ENCODE data around the gene SPATS2.
"Not testable (repeated sequence)": the region's sequence is repeated elsewhere in the genome, so short reads cannot be mapped to it uniquely, and the experiment has no call there.

SPATS2 gene

DNA sequence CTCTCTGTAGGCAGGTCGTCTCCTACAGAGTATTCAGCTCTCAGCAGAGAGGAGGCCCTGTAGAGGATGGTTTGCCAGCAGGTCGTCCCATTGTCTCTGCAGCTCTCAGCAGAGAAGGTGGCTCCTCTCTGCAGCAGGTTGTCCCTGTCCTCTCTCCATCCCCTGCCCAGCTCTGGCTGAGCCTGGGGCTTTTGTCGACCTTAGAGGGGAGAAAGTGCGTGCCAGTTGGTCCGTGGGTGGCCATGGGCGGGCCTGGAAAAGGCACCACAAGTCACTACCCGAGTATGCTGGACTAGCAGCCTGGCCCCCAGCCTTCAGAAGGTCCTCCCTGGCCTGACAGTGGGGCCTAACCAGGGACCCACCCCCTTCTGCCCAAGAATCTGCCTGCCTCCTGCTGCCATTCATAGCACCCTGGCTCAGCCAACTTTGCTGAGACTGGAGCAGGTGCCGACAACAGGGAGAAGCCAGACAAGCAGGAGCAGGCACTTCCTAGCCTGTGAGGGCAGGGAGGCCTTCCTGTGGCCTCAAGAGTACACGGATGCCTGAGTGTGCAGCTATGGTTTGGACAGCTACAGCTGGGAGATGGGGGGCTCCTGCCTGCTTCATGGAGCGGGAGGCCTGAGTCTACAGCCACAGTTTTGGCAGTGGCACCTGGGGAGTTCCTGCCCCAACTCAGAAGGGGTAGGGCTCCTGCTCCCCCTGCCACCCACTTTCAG is 111.8 kb downstream of the SPATS2 start:
- no peak for DNase-seq

DNA sequence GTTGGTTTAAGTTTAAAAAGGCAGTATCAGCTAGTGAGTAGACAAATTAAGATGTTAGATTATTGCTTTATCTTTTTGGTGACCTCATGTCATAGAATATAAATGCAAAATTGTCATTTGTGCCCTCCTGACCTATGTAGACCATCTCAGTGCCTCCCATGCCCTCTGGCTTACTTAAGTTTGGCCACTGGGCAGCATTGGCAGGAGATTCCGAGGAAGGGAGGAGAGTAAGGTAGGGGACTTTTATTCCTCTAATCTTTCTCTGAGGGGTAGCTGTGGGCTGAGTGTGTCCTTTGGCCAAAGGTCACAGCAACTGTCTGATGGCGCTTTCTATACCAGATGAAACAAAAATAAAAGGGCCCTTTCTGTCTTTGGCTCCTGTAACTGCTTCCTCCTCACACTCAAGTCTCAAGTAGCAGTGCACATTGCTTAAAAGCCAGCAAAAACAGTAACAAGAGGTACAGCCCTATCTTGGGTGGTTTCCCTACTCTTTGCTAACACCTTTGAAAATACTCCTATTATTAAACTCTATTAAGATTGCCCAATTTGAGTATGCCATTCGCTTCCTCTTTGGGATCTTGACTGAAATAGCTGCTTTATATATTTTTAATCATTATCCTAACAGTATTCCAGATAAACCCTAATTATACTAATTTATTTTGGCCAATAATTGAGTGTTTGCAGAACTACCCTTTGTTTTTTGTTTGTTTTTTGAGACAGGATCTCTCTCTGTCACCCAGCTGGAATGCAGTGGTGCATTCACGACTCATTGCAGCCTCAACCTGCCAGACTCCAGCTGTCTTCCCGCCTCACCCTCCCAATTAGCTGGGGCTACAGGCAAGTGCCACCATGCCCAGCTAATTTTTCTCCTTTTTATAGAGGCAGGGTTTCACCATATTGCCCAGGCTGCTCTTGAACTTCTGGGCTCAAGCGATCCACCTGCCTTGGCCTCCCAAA is 115.1 kb downstream of the SPATS2 start:
- no peak for DNase-seq

DNA sequence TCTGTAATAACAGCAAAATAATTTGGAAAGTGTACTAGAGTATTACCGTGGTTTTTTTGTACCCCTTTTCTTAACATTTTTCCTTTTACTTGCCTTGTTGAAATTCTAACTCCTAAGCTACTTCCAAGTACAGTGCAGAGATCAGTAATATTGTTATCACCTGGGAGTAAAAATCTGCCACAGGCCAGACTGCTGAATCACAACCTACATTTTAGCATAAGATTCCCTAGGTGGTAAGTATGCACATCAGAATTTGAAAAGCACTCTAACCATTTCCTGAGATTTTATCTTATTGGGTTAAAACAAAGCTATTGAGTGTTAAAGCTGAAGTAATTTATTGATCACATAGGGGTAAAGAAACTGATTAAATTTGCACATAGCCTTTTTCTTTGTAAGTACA is 116.4 kb downstream of the SPATS2 start:
- no peak for DNase-seq

DNA sequence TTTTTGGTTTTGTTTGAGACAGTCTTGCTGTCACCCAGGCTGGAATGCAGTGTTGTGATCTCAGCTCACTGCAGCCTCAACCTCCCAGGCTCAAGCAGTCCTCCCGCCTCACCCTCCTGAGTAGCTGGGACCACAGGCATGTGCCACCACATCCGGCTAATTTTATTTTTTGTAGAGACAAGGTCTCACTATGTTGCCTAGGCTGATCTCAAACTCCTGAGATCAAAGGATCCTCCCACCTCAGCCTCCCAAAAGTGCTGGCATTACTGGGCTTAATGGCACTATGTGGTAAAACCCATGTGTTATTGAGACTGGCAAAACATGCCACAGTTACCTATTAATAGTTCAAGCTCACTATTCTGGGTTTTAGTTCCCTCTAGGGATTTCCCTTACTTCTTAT is 120.3 kb downstream of the SPATS2 start:
- no peak for DNase-seq

DNA sequence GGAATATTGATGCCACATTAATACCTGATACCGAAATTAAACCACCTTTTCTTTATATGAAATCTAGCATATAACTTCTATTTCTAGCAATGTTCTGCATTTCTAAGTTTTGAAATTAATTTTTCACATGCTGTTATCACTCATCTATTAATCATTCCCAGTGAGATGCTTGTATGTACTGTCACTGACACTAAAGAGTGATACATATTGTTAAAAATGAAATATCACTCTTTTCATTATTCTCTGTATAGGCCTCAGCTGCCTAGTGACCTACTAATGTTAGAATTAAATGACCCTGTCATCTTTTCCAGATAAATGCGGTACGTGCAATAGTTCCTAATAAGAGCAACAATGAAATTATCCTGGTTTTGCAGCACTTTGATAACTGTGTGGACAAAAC is 121.9 kb downstream of the SPATS2 start:
- DNase-seq, result no peak

DNA sequence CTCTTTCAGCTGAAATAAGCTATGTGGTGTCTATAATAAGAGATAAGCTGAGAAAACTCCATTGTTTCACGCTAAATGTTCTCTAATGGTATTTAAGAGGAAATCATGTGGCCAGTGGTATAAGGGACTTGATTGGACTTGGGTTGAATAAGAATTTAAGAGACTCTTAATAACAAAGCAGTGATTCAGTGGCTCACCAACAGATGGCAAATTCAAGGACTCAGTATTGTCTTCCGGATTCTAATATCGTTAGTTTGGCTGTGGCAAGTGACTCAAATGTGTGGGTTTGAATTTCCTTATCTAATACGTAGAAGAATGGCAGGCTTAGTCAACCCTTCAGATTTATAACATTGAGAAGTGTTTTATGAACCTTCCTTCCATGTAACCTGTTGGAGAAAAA is 122.5 kb downstream of the SPATS2 start:
- no peak for DNase-seq

DNA sequence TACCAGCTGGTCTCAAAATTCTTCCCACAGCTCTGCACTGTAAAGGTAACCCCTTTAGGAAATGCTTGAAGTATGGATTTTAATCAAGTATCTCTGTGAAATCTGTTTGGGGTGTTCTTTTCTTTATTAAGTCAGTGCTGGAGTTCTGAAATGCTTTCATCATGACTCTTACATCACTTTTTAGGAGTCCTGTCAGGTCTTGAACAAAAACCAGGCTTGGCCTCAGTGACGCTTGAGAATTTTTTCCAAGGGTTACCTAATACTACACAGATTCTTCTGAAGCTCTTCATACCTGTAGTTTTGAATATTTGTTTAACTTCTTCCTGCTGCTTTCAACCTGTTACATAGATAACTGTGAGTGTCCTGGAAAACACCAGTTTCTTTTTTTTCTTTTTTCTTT is 124.6 kb downstream of the SPATS2 start:
- no peak for DNase-seq

DNA sequence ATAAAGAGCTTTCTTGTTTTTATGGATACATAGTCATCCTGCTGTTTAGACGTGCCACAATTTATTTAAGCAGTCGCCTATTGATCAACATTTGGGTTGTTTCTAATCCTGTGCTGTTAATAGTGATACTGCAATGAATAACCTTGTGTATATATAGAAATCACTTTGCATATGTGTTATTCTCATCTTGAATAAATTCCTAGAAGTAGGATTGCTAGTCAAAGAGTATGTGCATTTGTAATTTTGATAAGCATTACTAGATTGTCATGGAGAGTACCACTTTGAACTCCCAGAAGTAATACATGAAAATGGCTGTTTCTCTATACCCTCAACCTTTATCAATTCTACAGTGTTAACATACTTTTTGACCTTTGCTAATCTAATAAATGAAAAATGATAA is 126.6 kb downstream of the SPATS2 start:
- DNase-seq, result no peak

DNA sequence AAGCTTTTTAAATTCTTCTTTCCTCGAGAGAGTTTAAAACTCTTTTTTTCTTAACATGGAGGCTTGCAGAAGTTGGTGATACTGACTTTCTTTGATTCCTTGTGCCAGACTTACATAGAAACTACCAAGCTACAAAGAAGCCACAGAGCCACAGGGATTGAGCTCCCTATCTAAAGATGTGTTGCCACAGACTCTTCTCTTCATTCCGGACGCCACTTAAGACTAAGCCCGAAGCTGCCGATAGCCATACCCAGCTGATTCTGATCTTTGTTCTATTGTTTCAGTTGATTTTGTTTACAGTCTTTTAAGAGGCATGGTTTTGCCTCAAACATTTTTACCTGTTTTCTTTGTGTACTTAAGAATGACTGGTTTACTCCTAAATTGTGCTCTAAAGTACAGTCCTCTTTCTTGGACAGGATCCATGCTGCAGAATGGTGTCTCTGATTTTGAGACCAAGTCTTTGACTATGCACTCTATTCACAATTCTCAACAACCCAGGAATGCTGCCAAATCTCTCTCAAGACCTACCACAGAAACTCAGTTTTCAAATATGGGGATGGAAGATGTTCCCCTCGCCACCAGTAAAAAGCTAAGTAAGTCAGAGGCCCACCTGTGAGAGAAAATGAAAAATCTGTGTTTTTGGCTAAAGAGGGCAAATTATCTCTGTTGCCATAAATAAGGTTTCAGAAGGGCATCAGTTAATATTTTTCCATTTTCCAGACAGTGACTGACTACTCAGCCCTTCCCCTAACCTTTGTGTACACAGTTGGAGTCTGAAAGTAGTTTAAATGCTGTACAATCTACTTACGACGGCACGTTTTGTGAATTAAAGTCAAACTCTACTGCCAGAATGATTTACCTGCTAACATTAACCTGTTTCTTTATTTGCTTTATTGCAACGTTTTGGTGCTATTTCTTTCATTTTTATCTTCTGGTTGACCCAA is 129.4 kb downstream of the SPATS2 start:
- no peak for DNase-seq

DNA sequence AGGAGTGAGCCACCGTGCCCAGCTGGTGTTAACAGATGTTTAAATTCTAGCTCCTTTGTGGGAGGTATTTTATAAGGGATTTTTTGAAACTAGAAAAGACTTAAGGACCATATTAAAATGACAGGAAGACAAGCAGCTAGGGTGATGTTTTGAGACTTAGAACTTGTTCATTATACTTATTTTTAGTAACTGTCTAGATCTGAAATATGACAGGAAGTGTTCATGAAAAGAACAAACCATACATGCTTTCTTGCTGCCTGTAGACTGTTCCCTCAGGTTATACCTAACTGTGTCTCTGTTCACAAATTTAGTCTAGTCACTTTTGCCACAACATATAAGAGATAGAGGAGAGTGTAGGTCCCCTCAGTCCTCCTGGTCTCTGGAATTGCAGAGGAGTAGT is 134.6 kb downstream of the SPATS2 start:
- no peak for DNase-seq

DNA sequence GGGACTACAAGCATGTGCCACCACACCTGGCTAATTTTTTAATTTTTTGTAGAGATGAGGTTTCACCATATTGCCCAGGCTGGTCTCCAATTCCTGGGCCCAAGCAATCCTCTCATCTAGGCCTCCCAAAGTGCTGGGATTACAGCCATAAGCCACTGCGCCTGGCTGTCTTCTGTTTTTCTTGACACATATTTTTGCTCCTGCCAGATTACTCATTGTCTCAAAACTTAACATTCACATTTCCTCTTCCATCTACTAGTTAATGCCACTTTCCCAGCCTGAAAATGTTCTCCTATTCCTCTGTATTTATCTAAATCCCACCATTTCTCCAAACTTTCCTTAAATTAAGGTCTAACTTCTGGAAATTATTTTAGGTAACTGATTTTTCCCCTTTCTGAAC is 135.3 kb downstream of the SPATS2 start:
- no peak for DNase-seq

DNA sequence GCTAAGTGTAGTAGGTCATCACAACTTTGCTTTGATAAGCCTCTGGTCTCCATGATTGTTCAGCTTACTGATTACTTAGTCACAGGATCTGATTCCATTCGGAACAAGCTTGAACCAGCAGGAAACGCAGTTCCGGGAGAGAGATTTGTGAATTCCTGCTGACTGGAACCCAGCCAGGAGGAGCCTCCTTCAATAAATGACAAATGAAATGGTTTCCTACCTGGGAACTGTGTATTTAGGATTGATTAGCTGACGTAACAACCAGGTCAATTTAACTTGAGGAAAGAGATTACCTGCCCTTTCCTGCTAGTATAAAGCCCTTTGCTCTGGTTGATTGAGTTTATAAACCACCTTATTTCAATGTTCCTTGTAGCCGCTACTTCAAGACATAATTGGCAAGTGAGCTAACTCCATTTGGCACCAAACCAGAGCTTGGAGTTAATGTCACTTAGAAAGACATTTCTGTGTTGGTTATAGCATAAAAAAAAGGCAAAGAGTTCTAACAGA is 136.5 kb downstream of the SPATS2 start:
- DNase-seq, result no peak

DNA sequence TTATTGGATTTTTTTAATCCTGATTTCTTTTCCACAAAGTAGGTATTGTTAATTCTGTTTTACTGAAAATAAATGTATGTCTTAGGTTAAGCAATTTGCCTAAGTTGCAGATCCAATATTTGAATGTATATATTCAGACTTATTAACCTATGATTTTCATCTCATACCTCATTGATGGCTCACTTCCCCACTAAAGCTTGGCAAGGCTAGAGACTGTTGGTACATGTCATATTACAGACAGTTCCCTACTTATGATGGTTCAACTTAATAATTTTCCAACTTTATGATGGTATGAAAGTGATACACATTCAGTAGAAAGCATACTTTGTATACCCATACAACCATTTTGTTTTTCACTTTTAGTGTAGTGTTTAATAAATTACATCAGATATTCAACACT is 138.4 kb downstream of the SPATS2 start:
- no peak for DNase-seq

DNA sequence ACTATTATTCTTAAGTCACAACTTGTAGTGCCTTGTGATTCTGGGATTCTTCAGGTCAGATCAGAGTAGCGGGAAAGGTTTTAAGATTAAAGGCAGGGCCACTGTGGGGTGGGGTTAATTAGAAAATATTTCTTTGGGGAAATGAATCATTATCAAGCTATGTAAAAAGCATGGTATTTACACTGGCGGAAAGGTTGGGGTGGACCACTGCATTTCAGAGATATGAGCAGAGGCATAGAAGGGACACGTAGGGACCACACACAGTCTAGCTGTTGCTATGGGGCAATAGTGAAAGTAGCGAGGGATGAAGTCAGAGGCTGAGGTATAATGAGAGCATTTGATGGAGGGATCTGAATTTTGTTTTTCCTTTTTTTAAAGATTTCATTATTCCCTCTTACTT is 139.9 kb downstream of the SPATS2 start:
- DNase-seq, result no peak

DNA sequence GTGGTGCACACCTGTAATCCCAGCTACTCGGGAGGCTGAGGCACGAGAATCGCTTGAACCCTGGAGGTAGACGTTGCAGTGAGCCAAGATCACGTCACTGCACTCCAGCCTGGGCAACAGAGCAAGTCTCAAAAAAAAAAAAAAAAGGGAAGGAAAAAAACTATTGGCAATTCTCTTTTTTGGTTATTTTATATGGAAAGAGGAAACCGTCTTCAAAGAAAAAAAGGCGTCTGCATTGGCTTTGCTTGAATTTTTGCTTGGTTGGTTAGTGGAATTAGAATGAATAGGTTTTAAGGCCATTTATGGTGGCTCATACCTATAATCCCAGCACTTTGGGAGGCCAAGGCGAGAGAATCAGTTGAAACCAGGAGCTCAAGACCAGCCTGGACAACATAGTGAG is 142.4 kb downstream of the SPATS2 start:
- not testable (repeated sequence) for DNase-seq

DNA sequence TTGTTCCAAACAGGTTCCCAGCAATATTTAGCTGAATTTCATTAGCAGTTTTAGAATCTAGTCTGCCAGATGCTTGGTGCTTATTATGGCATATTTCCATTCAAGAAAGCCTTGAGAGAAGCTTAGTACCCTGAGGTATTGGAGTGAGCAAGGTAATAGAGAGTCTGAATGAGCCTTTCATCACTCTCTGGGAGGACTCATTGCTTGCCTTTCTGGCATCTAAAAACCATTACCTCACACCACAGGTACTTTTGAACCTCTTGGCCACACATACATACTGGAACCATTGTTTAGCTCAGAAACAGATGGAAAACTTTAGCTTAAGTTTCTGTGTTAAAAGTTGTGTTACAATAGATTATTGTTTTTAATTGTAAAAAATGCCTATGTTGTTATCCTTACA is 144.1 kb downstream of the SPATS2 start:
- no peak for DNase-seq

DNA sequence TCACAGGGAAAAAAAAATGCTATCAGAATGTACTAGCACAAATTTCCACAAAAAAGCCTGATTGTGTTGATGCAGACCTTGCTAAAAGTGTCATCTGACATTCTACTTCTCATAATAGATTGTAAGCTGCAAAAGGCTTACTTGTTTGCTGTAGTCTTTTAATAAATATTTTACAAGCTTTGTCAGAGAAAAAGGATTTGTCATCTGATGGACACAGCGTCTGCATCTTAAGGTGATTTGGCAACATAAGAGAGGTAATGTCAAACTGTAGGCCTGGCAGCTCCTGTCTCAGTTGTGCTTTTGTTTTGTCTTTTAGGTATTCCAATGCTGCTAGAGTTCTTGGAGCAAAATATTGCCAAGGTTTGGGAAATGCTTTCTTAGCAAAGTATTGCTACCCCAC is 145.3 kb downstream of the SPATS2 start:
- DNase-seq, result no peak

DNA sequence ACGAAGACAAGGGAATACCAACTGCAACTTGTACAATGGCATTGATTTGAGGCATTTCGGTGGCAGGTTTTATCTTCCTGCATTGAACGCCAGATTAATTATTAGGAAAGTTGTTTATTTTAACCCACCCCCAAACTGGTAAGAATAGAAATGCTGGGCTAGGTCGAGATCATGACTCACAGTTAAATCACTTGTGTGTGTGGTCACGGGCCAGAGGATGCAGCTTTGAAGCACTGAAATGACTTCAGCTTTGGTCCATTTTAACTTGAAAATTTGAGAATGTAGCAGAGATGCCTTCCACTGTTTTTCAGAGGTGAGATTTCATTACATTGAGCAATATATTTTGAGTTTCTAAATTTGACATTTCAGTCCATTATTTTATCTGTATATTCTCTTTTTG is 148.0 kb downstream of the SPATS2 start:
- DNase-seq, result no peak

DNA sequence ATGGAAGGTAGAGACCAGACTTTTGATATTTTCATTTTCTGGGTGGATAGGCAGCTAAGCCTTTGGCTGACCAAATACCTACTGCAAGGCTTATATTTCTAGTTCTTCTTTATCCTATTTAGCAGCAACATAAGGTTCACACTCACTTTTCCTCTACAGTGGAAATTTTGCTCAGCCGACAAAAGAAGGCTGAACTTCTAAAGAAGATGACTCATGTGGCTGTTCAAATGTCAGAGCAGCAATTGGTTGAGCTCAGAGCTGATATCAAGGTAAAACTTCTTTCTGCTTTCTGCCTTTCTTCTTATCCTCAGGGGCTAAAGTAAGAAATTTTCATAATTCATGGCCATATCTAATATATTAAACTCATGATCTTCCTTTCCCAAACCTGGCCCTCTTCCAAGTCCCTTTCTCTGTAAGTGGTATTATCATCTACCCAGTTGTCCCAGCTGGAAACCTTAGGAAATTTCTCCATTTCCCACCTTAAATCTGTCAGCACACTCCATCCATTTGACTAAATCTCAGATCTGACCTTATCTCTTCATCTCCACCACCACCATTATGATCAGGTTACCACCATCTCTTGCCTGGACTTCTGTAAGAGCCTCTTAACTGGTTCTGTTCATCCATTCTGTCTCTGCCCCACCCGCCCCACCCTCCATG is 151.8 kb downstream of the SPATS2 start:
- DNase-seq, result no peak

DNA sequence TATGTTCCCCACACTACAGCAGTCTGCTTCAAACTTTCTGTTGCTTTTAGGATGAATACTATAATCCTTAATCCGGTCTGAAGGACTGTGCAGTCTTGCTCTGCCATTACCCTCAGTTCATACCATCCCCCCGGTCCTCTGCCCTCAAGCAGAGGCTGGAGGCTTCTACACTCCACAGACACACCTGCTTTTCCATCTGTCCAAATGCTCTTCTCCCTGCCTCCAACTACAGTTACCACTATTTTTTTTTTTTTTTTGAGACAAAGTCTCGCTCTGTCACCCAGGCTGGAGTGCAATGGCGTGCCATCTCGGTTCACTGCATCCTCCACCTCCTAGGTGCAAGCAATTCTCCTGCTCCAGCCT is 152.3 kb downstream of the SPATS2 start:
- no peak for DNase-seq

DNA sequence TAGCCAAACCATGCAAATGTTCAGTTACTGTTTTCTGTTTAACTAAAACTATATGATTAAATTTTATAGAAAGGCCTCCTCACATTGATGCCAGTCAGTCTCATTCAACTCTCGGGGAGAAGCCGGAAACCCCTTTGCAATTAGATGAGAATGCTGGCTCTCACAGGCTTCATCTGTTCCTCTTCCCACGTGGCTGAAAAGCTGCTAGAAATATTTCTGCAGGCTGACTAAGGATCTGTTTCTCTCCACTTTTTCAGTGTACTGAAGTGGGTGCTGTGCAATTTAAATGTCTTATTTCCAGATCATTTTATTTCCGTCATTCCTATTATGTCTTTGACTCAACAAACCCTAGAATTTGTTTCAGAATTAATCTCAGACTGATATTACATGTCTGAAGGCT is 154.1 kb downstream of the SPATS2 start:
- DNase-seq, result no peak

DNA sequence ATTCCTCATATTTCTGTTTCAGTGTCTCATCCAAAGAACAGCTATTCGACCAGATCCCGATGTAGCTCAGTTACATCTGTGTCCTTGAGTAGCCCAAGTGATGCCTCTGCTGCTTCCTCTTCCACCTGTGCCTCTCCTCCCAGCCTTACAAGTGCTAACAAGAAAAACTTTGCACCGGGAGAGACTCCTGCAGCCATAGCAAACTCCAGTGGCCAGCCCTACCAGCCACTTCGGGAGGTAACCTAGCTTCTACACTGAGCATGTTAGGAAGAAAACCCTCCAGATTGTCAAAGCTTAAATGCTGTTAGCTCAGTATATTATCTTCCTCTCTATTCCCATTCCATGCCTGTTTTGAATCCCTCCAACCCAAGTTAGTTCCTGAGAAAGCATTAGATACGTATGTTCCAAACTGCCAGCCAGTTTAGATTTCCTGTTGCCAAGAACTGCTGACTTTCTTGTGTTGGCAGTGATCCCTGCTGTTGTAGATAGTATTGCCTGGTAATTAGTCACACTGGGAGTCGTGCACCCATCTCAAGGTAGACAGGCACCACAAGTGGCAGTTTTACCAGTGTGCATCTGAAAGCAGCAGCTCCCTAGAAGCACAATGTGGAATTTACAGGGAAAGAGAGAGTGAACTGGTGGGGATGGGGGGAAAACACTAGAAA is 157.5 kb downstream of the SPATS2 start:
- DNase-seq, result no peak
